Gastroesophageal sphincter (tissue), 3 donors: ENCODE data around the gene CYSLTR2.

Experiments
- CTCF ChIP-seq, 4 experiments: fragments of 200-600 bp in 2 of 4; fragments of 450-650 bp in 2 of 4; sonication (generic) in 1 of 4; IDR thresholded peaks; one replicate each; pipeline ENCODE4 v1.5.1; 2017 to 2019; ENCODE audit warnings: antibody characterized with exemption in 4 of 4, mild to moderate bottlenecking in 2 of 4, moderate library complexity in 2 of 4
- EP300 ChIP-seq: sonication (generic); formaldehyde crosslinking; IDR thresholded peaks from one replicate; pipeline ENCODE4 v1.6.1; 2017; ENCODE audit warnings: antibody characterized with exemption, mild to moderate bottlenecking
- POLR2A ChIP-seq, 2 donors: fragments of 450-650 bp; IDR thresholded peaks; one replicate each; pipeline ENCODE4 v1.6.1; 2017; ENCODE audit warnings: antibody characterized with exemption in 2 of 2, mild to moderate bottlenecking in 2 of 2, moderate library complexity in 1 of 2
- POLR2AphosphoS5 ChIP-seq: sonication (generic); formaldehyde crosslinking; IDR thresholded peaks from one replicate; pipeline ENCODE4 v1.6.1; 2017; ENCODE audit warnings: antibody characterized with exemption

GRCh38 chr13:48652851-48653471, 768 bp upstream of the CYSLTR2 start:
- TF ChIP-seq CTCF (IDR thresholded peaks at IDR 0.05) (no peak), EP300 (no peak), POLR2A (IDR thresholded peaks at IDR 0.05) (no peak), POLR2AphosphoS5 (no peak)
